Measurements from ENCODE around the gene PI4KA. TPM values are rescaled to one million over a fixed set of nuclear protein-coding genes. Genes with fewer than 3 reads are reported as not detected.

Gene PI4KA
- total RNA-seq, 4 donors from 2014 or later = 69.8 to 115 (median 82.3) TPM

DNA sequence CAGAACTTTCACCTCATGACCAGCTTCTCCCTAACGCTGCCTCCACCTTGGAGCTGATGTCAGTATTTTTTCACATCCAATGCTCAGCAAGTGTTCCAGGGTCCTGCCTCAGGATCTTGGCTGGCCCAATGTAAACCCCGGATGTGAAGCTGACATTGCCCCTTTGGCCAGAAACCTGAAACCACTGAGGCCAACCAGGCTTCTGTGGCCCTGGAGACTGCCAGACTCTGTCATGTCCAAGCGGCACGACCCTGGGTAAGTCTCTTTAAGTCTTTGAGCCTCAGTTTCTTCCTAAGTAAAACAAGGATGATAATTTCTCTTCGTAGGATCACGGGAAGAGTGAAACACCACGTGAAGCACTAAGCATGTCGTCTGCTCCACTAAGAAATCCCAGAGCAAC, 61.9 kb downstream of the PI4KA start:
- Histone ChIP-seq H3K36me3 (peaks cover 64 to 96% (median 88%) of the 10 kb centered on the region in 4 donors), H3K9me3 (no peaks in the 10 kb centered on the region), H3K27ac (replicated peaks in 1 of 4) (no peak overlapping the region), H3K27me3 (no peaks in the 10 kb centered on the region), H3K4me1 (peaks cover 0 to 14% (median 12%) of the 10 kb centered on the region in 4 donors), H3K4me3 (no peak overlapping the region)
- TF ChIP-seq POLR2A (IDR thresholded peaks at IDR 0.05; ENCODE audit: low read depth) = no peak
- TF ChIP-seq EP300 (IDR thresholded peaks at IDR 0.05) = no peak
- TF ChIP-seq, protein P1, sequence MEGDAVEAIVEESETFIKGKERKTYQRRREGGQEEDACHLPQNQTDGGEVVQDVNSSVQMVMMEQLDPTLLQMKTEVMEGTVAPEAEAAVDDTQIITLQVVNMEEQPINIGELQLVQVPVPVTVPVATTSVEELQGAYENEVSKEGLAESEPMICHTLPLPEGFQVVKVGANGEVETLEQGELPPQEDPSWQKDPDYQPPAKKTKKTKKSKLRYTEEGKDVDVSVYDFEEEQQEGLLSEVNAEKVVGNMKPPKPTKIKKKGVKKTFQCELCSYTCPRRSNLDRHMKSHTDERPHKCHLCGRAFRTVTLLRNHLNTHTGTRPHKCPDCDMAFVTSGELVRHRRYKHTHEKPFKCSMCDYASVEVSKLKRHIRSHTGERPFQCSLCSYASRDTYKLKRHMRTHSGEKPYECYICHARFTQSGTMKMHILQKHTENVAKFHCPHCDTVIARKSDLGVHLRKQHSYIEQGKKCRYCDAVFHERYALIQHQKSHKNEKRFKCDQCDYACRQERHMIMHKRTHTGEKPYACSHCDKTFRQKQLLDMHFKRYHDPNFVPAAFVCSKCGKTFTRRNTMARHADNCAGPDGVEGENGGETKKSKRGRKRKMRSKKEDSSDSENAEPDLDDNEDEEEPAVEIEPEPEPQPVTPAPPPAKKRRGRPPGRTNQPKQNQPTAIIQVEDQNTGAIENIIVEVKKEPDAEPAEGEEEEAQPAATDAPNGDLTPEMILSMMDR (IDR thresholded peaks at IDR 0.05) = no peak
- TF ChIP-seq POLR2AphosphoS5 (IDR thresholded peaks at IDR 0.05) = no peak
- intact Hi-C loops (cut with DNase I) = no loop called here
- DNase-seq (ENCODE audit: extremely low spot score) = no peak
- 92% methylated on average over 8 of the region's 8 CpGs for WGBS

DNA sequence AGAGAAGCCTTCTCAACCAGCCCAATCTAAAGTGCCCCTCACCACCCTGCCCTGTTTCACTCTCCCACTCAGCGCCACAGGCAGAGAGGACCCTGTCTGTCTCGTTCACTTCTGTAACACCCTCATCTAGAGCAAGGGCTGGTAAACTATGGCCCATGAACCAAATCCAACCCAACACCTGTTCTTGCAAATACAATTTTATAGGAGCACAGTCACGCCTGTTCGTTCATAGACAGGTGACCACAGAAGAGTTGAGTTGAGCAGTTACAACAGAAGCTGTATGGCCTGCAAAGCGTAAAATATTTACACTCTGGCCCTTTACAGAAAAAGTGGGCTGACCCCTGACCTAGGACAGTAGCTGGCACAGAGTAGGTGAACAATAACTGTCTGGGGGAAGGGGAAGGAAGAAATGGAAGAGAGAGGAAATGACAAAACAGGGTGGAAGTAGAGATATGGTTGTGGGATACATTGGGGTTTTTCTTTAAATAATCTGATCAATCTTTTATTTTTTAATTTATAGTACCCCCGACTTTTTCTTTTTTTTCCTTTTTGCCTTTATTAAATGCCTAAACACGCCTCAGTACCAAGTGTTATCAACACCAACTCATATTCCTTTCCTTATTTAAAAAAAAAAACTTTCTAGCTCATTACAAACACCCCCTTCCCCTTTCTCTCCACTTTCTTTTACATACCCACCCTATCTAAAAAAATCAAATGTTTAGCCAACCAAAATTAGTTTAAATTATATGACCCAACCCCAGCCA, 63.8 kb downstream of the PI4KA start:
- H3K4me3 ChIP-seq = no peak overlapping the region
- no peaks in the 10 kb centered on the region for H3K9me3 ChIP-seq
- intact Hi-C loops (cut with DNase I) = no loop called here
- TF ChIP-seq POLR2A (IDR thresholded peaks at IDR 0.05; ENCODE audit: low read depth) = no peak
- WGBS = 86% methylated on average over 7 of the region's 7 CpGs
- peaks cover 45 to 88% (median 79%) of the 10 kb centered on the region in 4 donors for H3K36me3 ChIP-seq
- DNase-seq (ENCODE audit: extremely low spot score) = no peak
- H3K27me3 ChIP-seq = no peaks in the 10 kb centered on the region
- peaks cover 0 to 14% (median 12%) of the 10 kb centered on the region in 4 donors for H3K4me1 ChIP-seq
- H3K27ac ChIP-seq (replicated peaks in 1 of 4) = no peak overlapping the region

DNA sequence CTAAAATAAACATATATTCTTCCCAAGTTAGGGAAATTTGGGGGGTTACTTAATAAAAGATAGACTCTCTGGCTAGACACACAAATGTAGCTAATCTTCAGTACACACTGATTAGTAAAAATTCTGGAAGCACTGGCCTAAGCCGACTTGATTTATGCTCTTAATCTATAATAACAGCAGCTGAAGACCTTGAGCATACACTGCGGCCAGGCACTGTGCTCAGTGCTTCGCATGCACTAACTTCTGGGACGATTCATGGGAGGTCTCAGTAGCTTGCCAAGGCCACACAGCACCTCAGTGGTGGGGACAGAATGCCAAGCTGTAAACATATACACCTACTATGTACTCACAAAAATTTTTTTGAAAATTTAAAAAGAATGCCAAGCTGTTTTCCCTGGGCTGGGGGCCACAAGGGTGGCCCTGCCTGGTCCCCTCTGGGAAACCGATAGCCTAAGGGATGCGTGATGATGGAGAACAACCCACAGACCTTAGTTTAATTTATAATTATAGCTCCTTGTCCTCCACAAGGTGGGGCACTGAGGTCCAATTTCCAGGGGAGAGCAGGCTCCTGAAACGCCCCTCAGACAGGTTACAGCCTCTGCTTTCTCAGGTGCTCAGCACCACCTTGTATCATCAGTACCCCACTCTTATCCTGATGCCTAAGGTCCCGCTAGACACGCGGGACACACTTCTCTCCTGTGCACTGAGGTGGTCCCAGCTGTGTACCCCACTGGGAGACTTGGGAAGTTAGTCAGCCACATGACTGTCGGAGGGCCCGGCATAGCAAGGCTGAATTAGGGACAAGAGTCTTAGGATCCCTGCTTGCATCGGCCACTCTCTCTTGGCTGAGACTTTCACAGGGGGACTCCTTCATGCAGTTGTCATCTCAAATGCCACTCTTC, 64.6 kb downstream of the PI4KA start:
- intact Hi-C loops (cut with DNase I) = no loop called here
- TF ChIP-seq POLR2A (IDR thresholded peaks at IDR 0.05; ENCODE audit: low read depth) (no peak), POLR2AphosphoS5 (IDR thresholded peaks at IDR 0.05) (no peak)
- TF ChIP-seq, protein P1 (IDR thresholded peaks at IDR 0.05) = no peak
- Histone ChIP-seq H3K4me1 (peaks cover 0 to 14% (median 12%) of the 10 kb centered on the region in 4 donors), H3K4me3 (no peak overlapping the region), H3K36me3 (peaks cover 37 to 88% (median 78%) of the 10 kb centered on the region in 4 donors), H3K27me3 (no peaks in the 10 kb centered on the region), H3K9me3 (no peaks in the 10 kb centered on the region), H3K27ac (replicated peaks in 1 of 4) (no peak overlapping the region)
- DNase-seq (ENCODE audit: extremely low spot score) = no peak
- WGBS = 80% methylated on average over 12 of the region's 13 CpGs

DNA sequence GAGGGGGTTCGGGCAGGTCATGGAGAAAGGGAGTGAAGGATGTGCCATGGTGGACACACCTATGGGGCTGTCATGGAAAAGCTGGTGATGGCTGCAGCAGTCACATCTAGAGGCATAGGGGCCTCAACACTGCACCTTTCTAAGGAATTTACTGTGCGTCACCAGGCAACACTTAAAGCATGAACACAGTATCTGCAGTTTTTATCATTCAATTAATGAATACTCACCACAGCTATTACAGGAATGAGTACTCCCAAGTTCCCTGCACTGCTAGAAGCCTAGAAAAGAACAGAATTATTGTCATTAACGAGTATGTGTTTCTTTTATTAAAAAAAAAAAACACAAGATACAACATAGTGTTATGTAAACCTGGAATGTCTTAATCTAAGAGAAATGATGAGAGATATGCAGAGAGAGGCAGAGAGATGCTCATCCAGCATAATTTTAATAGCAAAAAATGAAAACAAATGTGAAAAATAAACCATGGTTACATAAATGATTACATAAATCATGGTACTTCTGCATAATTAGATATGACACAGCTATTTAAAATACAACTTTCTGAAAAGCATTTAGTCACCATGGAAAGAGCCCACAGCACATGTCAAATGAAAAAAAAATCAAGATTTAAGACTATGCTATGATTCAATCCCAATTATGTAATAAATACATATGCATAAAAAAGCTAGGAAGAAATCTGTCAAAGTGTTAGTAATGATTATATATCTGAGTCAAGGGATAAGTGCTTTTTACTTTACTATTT, 65.5 kb downstream of the PI4KA start:
- intact Hi-C loops (cut with DNase I) = no loop called here
- H3K4me3 ChIP-seq = no peak overlapping the region
- WGBS = 78% methylated on average over 3 of the region's 3 CpGs
- H3K27me3 ChIP-seq = no peaks in the 10 kb centered on the region
- peak overlapping the region in 1 of 4 donors; percentile 35 for H3K27ac ChIP-seq (replicated peaks in 1 of 4)
- peaks cover 31 to 87% (median 77%) of the 10 kb centered on the region in 4 donors for H3K36me3 ChIP-seq
- TF ChIP-seq, protein P1 (IDR thresholded peaks at IDR 0.05) = no peak
- no peak for TF ChIP-seq EP300 (IDR thresholded peaks at IDR 0.05)
- TF ChIP-seq POLR2AphosphoS5 (IDR thresholded peaks at IDR 0.05) = no peak
- TF ChIP-seq POLR2A (IDR thresholded peaks at IDR 0.05; ENCODE audit: low read depth) = no peak
- no peaks in the 10 kb centered on the region for H3K9me3 ChIP-seq
- H3K4me1 ChIP-seq = peaks cover 0 to 14% (median 12%) of the 10 kb centered on the region in 4 donors
- no peak for DNase-seq (ENCODE audit: extremely low spot score)

Measured in esophagus muscularis mucosa (tissue), 4 donors.